GM19328 (cell line): ENCODE measurements around the gene PLIN5.

Experiments
- ATAC-seq: cut with Tn5 transposase; IDR thresholded peaks from one replicate; pipeline ENCODE4 v1.9.1; 2021; ENCODE audit warnings: mild to moderate bottlenecking, moderate library complexity; ENCODE audit not compliant: unreplicated experiment

PLIN5 gene

DNA sequence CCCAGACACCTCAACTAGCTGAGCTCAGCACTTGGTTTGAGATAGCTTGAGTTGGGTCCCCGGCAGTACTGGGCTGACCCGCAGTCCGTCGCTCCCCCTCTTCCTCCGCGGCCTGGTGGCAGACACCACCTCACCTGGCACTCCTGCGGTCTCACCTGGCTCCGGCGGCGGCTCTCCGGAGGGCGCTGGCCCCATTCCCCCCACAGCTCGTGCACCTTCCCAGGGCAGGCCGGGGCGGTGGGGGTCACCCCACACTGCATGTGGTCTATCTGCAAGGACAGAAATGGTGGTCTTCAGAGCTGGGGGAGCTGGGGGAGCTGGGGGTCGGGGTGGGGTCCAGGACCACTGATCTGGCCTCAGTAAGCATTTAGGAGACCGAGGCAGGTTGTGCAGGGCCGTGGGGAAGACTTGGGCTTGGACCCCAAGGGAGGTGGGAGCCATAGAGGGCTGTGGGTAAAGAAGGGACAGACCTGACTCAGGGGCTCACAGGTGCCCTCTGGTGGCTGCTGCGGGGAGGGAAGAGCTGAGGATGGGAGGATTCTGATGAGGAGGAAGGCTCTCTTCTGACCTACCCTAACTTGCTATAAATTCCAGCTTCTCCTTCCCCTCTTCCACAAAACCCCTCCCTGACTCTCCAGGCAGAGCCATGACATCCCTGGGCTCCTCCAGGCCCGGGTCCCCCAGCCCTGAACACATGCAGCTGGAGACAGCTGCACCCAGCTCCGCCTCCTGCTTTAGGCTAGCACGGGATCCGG is 10.0 kb downstream of the PLIN5 start:
- ATAC-seq = no peak

DNA sequence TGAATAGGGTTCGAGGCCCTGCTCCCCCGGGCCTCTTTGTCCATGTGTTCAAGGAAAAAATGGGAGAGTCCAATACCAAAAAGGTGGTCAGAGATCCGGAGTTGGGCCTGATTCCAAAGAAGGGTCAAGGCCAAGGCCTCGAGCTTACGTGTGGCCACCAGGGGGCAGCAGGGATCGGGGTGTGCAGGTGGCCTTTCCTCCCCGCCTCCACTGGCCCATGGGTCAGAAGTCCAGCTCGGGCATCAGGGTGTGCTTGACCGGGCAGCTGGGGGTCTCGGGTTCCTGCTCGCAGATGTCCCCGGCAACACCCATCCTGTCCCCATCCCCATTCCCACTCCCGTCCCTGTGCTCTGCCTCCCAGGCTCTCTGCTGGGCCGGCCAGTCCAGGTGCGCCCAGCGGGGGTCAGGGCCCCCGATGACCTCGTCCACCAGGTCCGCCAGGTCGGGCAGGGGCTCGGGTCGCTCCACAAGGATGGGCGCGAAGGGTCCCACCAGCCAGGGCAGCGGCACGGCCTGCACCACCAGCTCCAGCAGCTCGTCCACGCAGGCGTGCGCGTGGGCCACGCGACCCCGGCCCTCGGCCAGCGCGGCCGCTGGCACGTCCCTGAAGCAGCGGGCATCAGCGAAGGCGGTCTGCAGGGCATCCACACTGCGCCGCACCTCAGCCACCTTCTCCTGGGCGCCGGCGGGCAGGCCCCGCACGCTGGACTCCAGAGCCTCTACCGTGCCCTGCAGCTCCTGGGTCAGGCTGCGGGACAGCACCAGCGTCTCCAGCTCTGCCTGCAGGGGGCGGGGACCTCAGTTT is 11.5 kb downstream of the PLIN5 start:
- no peak for ATAC-seq

DNA sequence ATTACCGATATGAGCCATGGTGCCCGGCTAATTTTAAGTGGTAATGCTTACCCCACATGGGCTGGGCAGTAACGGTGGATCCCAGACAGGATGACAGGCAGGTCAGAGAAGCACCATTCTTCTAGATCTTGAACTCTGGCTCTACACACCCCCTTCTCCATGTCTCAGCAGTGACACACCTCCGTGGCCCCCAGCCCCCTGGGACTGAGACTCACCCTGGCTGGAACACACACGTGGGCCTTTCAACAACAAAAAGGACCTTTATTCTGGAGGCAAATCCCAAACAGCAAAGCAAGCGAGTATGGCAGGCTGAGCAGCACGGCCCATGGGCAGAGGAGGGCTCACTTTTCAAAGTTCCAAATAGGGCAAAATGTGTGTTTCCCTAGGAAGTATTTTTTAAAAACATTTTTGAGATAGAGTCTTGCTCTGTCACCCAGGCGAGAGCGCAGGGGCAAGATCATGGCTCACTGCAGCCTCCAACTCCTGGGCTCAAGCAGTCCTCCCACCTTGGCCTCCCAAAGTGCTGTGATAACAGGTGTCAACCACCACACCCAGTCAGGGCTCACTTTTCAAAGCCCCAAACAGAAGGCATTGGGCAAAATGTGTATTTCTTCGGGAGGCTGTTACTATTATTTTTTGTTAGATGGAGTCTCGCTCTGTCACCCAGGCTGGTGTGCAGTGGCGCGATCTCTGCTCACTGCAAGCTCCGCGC is 12.6 kb downstream of the PLIN5 start:
- no peak for ATAC-seq

DNA sequence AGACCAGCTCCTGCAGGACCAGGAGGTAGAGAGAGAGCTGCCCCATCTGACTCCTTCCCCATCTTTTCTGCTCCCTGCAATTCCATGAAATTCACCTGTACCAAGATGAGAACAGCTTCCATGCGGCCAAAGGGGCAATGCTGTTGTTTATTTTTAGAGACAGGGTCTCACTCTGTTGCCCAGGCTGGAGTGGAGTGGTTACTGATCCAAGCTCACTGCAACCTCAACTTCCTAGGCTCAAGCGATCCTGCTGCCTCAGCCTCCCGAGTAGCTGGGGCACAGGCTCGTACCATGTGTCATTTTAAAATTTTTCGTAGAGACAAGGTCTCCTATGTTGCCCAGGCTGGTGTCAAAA is 13.2 kb downstream of the PLIN5 start:
- no peak for ATAC-seq

DNA sequence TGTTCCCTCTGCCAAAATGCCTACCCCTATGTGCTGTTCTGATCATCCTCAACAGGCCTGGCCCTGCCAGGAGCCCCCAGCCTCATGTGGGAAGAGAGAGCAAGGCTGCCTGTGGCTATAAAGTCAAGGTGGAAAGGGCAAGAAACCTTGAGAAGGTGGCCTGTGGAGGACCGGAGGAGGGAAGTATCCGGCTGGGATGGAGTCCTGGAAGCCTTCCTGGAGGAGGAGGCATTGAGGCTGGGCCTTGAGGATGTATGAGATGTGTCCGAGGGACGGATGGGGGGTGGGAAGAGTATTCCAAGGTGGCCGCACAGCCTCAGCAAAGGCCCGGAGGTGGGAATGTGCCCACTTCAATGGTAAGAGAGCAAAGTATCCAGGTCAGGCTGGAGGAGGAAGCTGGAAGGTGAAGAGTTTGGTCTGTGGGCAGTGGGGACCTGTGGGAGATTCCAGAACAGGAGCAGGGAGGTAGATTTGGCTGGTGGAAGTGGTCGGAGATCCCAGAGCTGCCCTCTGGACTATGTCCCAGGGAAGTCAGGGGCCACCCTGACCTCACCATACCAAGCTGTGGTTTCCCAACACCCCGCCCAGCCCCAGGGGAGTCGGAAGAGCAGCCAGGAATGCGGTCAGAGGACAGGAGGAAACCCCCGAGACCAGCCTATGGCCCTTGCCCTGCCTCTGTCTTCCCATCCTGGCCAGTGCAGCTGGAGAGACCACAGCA is 13.7 kb downstream of the PLIN5 start:
- ATAC-seq = no peak

DNA sequence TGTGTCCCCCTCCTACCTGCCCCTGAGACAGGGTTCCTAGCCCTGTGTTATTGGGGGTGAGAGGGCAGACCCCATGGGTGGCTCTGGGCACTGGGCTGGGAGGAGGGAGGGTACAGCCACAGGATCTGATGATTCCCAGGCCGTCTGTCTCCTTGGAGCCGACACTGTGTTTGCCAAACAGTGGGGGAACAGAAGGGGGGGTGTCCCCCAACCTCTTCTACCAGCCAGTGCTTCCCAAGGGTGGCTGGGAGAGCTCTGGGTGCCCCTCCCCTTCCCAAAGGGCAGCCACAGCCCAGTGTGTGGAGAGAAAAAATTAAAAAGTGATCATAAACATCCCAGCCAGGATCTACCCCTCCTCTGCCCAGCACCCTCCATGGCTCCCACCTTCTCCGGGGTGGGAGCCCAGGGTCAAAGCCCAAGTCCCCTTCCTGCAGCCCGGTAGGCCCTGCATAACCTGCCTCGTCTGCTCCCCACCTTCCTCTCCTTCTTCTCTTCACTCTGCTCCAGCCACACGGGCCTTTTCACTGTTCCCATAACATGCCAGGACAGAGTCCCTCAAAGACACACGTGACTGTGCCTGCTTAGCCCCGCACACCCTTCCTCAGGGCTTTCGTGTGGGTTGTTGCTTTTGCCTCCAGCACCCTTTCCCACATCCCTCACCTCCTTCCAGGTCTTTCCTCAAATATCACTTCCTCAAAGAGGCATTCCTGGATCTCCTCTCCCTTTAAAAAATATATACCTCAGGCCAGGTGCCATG is 15.3 kb downstream of the PLIN5 start:
- no peak for ATAC-seq

- ATAC-seq = no peak
Observed at GRCh38 chr19:4519172-4519496, 15.9 kb downstream of the PLIN5 start.

DNA sequence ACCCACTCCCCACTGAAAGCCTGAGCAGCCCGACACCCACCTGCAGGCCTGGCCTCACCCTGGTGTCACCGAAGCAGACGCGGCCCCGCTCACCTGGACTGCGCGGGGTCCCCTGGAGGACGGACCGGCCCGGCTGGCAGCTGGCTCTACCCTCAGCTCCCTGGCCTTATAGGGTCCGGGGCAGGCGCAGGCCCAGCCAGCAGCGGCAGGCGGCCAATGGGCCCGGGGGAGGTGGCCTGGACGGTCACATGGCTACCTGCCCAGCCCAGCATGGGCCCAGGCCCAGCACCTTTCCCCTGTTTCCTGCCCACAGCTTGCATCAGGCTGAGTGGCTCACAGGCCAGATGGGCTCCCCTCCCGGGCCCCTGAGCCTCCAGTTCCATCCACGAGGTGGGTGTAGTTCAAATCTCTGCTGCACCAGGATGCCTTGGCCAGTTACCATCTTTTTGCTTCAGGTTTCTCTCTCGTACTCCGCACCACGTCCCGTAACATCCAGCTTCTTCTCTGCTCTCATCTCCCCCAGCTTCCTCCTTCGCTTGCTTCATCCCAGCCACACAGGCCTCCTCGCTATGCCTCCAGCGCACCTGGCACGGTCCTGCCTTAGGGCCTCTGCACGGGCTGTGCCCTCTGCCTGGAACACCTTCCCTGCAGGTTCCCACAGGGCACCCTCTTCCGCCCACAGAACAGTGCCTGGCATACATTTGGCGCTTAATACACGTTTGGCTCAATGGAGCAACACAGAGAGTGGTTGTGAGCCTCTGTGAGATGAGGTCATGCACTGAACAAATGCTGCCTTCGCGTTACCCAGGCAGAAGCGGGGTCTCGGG is 16.5 kb downstream of the PLIN5 start, which contains the start of gene PLIN4:
TSS of gene PLIN4 (minus strand) at position 142 of the 827 bp plus-strand sequence. CDS start 214 bp downstream, outside the sequence.
- ATAC-seq = no peak

DNA sequence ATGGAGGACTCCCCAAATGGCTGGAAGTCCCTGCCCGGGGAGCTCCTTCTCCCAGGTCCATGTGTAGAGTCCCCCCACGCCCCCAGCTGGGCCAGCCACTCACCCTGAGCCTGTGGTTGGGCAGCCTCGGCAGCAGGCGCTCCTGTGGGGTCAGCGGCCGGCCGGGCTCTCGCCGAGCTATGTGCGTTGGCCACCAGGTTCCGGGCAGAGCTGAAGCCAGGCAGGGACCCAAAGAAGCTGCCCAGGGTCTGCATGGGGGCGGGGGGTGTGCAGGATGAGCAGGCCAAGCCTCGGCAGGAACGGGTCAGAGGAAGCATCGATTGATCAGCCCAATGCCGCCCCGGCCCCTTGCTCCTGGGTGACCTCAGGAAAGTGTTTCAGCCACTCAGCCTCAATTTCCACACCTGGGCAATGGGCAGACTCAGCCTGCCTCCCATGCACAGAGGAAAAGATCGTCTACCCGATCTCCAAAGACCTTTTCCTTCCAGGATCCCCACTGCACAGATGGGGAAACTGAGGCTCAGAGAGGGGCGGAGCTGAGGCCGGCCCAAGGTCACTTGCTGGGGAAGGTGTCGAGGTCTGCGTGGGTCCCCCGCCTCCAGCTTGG is 17.5 kb downstream of the PLIN5 start:
- no peak for ATAC-seq

- no peak for ATAC-seq
Observed at GRCh38 chr19:4516939-4517300, 18.1 kb downstream of the PLIN5 start.

DNA sequence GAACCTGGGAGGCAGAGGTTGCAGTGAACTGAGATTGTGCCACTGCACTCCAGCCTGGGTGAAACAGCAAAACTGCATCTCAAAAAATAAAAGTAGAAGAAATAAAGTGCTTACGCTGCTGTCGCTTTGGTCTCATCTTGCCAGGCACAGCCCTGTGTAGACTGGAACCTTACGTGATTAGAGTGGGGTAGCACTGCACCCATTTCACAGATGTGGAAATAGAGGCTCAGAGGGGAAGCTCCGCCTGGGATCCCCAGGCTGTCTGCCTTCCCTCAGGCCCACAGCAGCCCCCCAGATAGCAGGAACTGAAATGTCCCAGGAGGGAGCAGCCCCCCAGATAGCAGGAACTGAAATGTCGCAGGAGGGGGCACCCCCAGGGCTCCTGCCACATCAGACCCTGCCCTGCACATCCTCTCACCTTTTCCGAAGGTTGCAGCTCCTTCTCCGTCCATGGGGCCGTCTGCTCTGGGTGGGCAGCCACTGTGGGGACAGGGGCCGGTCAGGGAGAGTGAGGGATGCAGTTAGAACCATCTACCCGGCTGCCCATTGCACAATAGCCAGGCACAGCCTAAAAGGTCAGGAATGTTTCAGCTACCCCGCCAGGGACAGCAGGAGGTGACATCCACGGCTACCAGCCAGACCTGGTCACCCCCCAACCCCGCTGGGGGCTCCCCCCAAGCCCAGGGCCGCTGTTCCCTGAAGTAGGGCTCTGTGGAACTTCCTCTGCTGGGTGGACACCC is 18.7 kb downstream of the PLIN5 start:
- no peak for ATAC-seq

DNA sequence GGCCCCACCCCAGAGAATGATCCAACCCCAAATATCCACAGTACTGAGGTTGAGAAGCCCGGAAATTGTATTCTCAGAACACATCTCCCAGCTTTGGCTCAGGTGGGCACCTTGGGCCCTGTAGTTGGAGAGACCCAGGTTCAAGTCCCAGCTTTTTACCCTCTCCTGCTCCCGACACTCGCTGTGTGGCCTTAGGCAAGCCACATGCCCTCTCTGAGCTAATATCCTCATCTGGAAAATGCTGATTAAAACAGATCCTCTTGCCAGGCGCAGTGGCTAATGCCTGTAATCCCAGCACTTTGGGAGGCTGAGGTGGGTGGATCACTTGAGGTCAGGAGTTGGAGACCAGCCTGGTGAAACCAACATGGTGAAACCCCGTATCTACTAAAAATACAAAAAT is 19.3 kb downstream of the PLIN5 start:
- ATAC-seq = no peak

DNA sequence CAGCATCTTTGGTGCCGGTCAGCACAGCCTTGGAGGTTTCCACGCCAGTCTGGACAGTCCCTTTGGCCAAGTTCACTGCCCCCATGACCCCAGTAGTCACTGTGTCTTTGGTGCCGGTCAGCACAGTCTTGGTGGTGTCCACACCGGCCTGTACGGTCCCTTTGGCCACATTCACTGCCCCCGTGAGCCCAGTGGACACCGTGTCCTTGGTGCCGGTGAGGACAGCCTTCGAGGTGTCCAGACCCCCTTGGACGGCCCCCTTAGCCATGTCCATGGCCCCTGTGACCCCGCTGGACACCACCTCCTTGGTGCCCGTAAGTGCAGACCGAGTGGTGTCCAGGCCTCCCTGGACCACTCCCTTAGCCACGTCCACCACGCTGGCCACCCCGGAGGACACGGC is 21.8 kb downstream of the PLIN5 start:
- no peak for ATAC-seq

DNA sequence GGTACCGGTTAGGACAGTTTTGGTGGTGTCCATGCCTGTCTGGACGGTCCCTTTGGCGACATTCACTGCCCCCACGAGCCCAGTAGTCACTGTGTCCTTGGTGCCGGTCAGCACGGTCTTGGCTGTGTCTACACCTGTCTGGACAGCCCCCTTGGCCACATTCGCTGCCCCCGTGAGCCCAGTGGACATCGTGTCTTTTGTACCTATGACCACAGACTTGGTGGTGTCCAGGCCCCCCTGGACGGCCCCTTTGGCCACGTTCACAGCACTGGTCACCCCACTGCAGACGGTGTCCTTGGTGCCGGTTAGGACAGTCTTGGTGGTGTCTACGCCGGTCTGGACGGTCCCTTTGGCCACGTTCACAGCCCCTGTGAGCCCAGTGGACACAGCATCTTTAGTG is 23.0 kb downstream of the PLIN5 start:
- no peak for ATAC-seq

- no peak for ATAC-seq
Observed at GRCh38 chr19:4511300-4512054, 23.5 kb downstream of the PLIN5 start.

DNA sequence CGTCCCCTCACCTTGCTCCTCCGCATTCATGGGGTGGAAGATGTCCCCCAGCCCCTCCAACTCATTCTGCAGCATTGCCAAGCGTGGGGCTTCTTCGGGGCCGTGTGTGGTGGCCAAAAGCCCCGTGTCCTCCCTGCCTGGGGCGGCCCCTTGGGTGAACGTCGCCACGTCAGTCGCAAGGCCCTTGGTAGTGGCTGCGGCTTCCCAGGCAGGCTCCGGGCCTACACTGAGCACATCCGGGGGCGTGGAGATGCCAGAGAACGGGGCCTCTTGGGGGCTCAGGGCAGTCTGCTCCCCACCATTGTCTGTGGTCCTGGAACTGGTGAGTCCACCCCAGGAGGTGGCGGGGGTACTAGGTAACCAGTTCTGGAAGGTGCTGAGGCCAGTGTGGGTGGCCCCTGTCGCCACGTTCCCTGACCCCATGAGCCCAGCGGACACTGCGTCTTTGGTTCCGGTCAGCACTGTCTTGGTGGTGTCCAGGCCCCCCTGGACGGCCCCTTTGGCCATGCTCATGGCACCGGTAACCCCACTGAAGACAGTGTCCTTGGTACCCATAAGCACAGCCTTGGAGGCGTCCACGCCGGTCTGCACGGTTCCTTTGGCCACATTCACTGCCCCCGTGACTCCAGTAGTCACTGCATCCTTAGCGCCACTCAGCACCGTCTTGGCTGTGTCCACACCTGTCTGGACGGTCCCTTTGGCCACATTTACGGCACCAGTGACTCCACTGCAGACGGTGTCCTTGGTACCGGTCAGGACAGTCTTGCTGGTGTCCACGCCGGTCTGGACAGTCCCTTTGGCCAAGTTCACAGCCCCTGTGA is 24.4 kb downstream of the PLIN5 start:
- ATAC-seq = no peak

DNA sequence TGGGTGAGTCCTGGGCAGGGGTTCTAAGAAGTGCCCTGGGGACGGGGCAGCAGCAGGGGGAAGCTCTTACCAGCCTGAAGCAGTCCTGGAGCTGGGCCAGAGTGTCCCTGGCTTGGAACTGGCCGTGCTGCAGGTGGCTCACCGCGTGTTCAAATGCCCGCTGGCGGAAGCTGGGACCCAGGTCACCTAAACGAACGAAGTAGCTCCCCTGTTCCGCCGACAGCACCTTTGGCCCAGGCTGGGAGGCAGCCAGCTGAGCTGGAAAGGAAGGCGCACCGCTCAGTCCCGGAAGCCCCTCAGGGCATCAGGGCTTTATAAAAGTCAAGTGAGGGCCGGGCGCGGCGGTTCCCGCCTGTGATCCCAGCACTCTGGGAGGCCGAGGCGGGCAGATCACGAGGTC is 26.3 kb downstream of the PLIN5 start:
- ATAC-seq = no peak
